Natural killer cell treated with Interleukin-12 subunit alpha and Interleukin-12 subunit beta and Interleukin-15 and Interleukin-18, amount 100 ng/mL, for 72 hours (primary cell): ENCODE data around the gene GLUD2. TPM values are rescaled to one million over a fixed set of nuclear protein-coding genes. Genes with fewer than 3 reads are reported as not detected.
"Not testable (repeated sequence)": the region's sequence is repeated elsewhere in the genome, so short reads cannot be mapped to it uniquely, and the experiment has no call there.

ENCODE experiments used
- ATAC-seq, 2 donors: fragments of 150-1000 bp; cut with Tn5 transposase in 1 of 2; sonication (Bioruptor Pico), chemical (Tn5 transposase) in 1 of 2; 2 replicates each; pipeline ENCODE4 v1.10.0; 2021
- DNase-seq: peaks from one replicate; pipeline ENCODE4 v3.0.0; 2022; ENCODE audit warnings: low spot score
- H3K27ac Mint-ChIP-seq, 2 donors: 1 replicate in 1 of 2; 2 replicates in 1 of 2; pipeline ENCODE4 v1.8.0; 2022; ENCODE audit warnings: mixed read lengths in 2 of 2, mild to moderate bottlenecking in 1 of 2, moderate library complexity in 1 of 2
- H3K27me3 Mint-ChIP-seq, 2 donors: 1 replicate in 1 of 2; 2 replicates in 1 of 2; pipeline ENCODE4 v1.8.0; 2022; ENCODE audit warnings: mixed read lengths in 2 of 2
- H3K36me3 Mint-ChIP-seq: one replicate; pipeline ENCODE4 v1.8.0; 2022; ENCODE audit warnings: mixed read lengths
- H3K4me1 Mint-ChIP-seq, 2 donors: 1 replicate in 1 of 2; 2 replicates in 1 of 2; pipeline ENCODE4 v1.8.0; 2022; ENCODE audit warnings: low read depth in 2 of 2, mixed read lengths in 2 of 2, mild to moderate bottlenecking in 1 of 2
- H3K4me3 Mint-ChIP-seq: one replicate; pipeline ENCODE4 v1.8.0; 2022; ENCODE audit warnings: mixed read lengths
- H3K9me3 Mint-ChIP-seq: 2 replicates; pipeline ENCODE4 v1.8.0; 2022; ENCODE audit warnings: mixed read lengths
- total RNA-seq, 2 donors: library from RNA; stranded (reverse); gene quantifications; one replicate each; pipeline ENCODE4 v1.2.3, GENCODE V29; 2022

GLUD2 gene
- total RNA-seq, 2 donors from 2014 or later: 0.14 TPM; not detected in 1

DNA sequence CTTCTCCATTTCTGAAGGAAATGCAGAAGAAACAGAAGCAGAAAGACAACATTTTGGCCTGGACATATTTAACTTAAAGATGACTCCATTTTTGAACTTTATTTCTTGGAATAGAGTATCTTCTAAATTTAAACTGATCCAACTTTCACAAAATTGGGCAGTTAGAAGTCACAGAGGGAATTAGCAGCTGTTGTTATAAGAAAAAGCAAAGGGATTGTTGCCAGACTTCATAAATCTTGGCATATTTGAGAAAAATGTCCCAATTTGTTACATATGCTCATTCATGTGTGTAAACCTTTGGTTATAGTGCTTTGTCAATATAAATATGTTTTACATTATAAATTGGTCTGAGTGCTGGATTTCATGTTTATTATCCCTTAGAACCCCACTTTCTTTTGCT lies 3.4 kb downstream of the GLUD2 start:
- no peak for ATAC-seq
- Mint-ChIP-seq H3K27ac (no peak overlapping the region), H3K36me3 (no peaks in the 10 kb centered on the region), H3K4me3 (no peak overlapping the region), H3K27me3 (peaks cover 6 to 17% of the 10 kb centered on the region in 2 donors), H3K4me1 (no peaks in the 10 kb centered on the region), H3K9me3 (no peaks in the 10 kb centered on the region)
- no peak for DNase-seq

DNA sequence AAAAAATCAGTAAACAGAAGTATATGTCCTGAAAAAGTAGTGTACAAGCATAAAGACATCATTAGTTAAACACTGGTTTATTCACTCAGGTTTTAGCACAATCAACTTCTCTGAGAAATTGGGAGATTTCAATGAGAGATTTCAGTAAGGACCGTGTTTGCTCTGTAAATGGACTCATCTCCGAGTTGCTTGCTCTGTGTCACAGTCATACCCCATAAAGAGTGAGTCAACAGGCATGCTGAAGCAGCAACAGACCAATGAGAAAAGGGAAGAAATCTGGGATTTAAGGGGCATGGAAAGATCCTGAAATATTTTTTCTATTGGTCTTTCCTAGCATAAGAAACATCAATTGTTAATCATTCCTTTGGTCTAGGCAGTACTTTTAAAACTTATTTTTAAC lies 4.7 kb downstream of the GLUD2 start:
- H3K27ac Mint-ChIP-seq: no peak overlapping the region
- H3K4me3 Mint-ChIP-seq: no peak overlapping the region
- no peaks in the 10 kb centered on the region for H3K4me1 Mint-ChIP-seq
- DNase-seq (no peak), ATAC-seq (no peak)
- no peaks in the 10 kb centered on the region for H3K9me3 Mint-ChIP-seq
- H3K27me3 Mint-ChIP-seq: peaks cover 0 to 14% of the 10 kb centered on the region in 2 donors
- no peaks in the 10 kb centered on the region for H3K36me3 Mint-ChIP-seq

DNA sequence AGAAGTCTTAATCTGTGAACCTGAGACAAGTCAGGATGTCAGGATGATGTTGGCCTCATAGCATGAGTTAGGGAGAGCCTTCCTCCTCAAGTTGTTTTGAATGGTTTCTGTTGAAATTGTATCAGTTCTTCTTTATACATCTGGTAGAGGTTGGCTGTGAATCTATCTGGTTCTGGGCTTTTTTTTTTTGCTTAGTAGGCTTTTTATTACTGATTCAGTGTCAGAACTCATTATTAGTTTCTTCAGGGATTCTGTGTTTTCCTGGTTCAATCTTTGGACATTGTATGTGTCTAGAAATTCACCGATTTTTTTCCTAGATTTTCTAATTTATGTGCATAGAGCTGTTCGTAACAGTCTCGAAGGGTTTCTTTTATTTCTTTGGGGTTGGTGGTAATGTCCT lies 14.9 kb downstream of the GLUD2 start:
- no peaks in the 10 kb centered on the region for H3K4me1 Mint-ChIP-seq

DNA sequence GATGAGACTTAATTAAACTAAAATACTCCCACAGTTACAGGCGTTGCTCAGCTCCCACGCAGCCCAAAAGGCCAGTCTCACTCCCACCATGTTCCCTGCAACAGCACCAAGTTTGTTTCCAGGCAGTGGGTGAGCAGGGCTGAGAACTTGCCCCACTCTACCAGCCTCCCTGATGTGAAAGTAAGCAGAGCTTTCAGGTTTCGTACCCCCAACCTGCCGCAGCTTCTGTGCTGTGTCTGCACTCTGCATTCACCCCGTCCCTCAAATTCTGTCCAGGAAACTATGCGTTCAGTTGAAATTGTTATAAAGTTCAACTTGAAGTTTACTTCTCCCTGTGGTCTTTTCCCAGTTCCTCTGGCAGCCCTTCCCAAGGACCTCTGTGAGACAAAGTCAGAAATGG lies 17.2 kb downstream of the GLUD2 start:
- H3K4me3 Mint-ChIP-seq: no peak overlapping the region
- no peaks in the 10 kb centered on the region for H3K27me3 Mint-ChIP-seq
- no peaks in the 10 kb centered on the region for H3K4me1 Mint-ChIP-seq
- H3K27ac Mint-ChIP-seq: no peak overlapping the region
- DNase-seq (no peak), ATAC-seq (no peak)
- H3K36me3 Mint-ChIP-seq: no peaks in the 10 kb centered on the region
- no peaks in the 10 kb centered on the region for H3K9me3 Mint-ChIP-seq

More for the DNA sequence above, 14.9 kb downstream of the GLUD2 start:
- Mint-ChIP-seq H3K27me3 (no peaks in the 10 kb centered on the region), H3K9me3 (no peaks in the 10 kb centered on the region), H3K4me3 (no peak overlapping the region), H3K36me3 (no peaks in the 10 kb centered on the region), H3K27ac (no peak overlapping the region)
- DNase-seq (no peak), ATAC-seq (no peak)

DNA sequence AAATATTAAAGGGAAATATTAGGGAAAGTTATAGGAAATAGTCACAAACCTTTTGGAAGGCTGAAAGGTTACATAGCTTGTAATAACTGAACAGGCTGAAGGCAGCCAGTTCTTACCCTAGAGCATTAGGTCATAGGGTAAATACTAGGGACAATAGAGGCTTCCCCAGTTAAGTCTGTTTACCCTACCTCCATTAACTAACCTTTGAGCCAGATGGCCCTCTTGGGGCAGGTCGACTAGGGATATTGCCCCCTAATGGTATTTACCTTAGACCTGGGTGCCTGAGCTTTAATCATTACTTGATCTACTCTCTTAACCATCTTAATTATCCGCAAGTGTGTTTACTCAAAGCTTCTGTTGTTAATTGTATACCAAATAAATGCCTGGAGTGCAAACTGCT lies 36.8 kb downstream of the GLUD2 start:
- not testable (repeated sequence) for ATAC-seq, H3K27me3 Mint-ChIP-seq, H3K4me1 Mint-ChIP-seq, H3K36me3 Mint-ChIP-seq, H3K27ac Mint-ChIP-seq, DNase-seq, H3K9me3 Mint-ChIP-seq, H3K4me3 Mint-ChIP-seq

DNA sequence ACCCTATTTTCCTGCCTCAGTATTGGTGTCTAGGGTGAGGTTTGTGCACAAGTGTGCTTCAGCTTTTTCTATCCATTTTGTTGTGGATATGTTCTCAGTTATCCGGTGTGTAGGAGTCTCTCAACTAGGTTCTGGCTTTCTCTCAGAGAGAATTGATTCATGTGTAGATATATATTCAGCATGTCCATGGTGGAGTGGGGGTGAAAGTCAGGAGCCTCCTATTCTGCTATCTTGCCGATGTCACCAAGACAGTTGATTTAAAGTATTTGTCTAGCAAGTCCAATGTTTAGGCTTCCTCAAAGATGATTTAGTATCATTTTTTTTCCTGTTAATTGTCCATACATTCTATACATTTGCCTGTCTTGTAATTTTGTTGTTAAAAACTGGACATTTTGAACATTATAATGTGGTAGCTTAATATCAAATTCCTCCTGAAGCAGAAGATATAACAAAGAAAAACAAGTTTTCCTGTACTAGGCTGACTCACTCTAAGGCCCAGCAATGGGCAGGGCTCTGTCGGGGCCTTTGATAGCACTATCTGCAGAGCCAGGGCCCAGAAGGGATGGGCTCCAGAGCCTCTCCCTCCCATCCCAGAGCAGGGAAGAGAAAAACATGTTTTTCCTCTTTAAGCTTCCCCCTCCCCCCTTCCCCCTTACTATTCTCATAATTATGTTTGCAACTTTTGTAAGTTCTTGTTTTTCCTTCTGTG lies 37.6 kb downstream of the GLUD2 start:
- Mint-ChIP-seq H3K36me3 (no peaks in the 10 kb centered on the region), H3K4me3 (no peak overlapping the region), H3K27me3 (peaks cover 0 to 7% of the 10 kb centered on the region in 2 donors), H3K9me3 (peaks cover 2% of the 10 kb centered on the region), H3K27ac (no peak overlapping the region), H3K4me1 (no peaks in the 10 kb centered on the region)
- DNase-seq (no peak), ATAC-seq (no peak)

DNA sequence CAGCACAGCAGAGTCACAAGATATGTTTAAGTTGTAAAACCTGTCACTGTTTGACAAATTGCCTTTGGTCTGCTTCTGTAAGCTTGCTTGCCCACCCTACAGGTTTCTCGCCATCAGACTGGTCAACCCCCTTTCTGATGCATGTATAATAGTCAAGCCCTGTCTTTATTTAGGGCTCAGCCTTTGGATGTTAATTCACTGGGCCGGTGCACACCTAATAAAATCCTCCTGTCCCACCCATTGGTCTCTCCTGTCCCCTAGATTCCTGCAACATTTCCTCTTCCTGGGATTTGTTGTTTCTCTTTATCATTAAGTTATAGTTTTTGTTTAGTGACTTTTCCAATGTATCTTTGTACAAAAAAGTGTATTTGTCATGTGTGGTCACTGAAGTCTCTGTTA lies 38.2 kb downstream of the GLUD2 start:
- no peaks in the 10 kb centered on the region for H3K4me1 Mint-ChIP-seq
- DNase-seq: no peak
- no peak for ATAC-seq
- H3K36me3 Mint-ChIP-seq: no peaks in the 10 kb centered on the region
- H3K27me3 Mint-ChIP-seq: peaks cover 0 to 7% of the 10 kb centered on the region in 2 donors
- H3K4me3 Mint-ChIP-seq: no peak overlapping the region
- H3K27ac Mint-ChIP-seq: no peak overlapping the region
- H3K9me3 Mint-ChIP-seq: peaks cover 2% of the 10 kb centered on the region

DNA sequence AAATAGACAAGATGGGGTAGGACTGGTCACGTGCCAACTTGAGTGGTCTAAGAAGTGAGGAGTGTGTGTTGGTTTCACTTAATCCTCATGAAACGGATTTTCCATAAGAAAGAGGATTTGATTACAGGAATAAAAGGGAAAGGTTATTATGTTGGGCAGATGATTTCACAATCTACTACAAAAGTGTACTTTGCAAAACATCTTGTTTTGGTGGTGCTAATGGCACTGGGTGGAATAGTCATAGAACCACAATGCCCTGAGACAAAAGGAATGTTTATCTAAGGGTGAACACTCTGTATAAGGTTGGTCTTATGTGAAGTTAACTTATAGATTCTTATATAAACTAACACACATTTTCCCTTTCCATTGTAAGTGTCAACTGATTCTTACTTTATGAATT lies 45.6 kb downstream of the GLUD2 start:
- no peak overlapping the region for H3K4me3 Mint-ChIP-seq
- no peaks in the 10 kb centered on the region for H3K36me3 Mint-ChIP-seq
- peaks cover 0 to 4% of the 10 kb centered on the region in 2 donors for H3K27me3 Mint-ChIP-seq
- H3K9me3 Mint-ChIP-seq: peaks cover 2% of the 10 kb centered on the region
- no peaks in the 10 kb centered on the region for H3K4me1 Mint-ChIP-seq
- H3K27ac Mint-ChIP-seq: no peak overlapping the region
- DNase-seq (no peak), ATAC-seq (no peak)

Other genes with a start within 250 kb of the GLUD2 start
- gene CT47B1, start 171.7 kb upstream of the GLUD2 start, total RNA-seq: not detected
- gene CT47A11, start 110.5 kb upstream of the GLUD2 start, total RNA-seq: not detected
- not detected for gene CT47A10, start 105.6 kb upstream of the GLUD2 start, total RNA-seq
- not detected for gene CT47A9, start 100.7 kb upstream of the GLUD2 start, total RNA-seq
- gene CT47A8, start 95.9 kb upstream of the GLUD2 start, total RNA-seq: not detected
- gene CT47A7, start 91.0 kb upstream of the GLUD2 start, total RNA-seq: not detected
- gene CT47A6, start 86.1 kb upstream of the GLUD2 start, total RNA-seq: not detected
- gene CT47A5, start 81.3 kb upstream of the GLUD2 start, total RNA-seq: not detected
- gene CT47A4, start 76.4 kb upstream of the GLUD2 start, total RNA-seq: not detected
- not detected for gene CT47A3, start 71.5 kb upstream of the GLUD2 start, total RNA-seq
- not detected for gene CT47A2, start 66.7 kb upstream of the GLUD2 start, total RNA-seq
- not detected for gene CT47A1, start 61.9 kb upstream of the GLUD2 start, total RNA-seq